Stimulated activated CD8-positive, alpha-beta memory T cell treated with anti-CD3 and anti-CD28 coated beads, Interleukin-7, amount 100 ng/mL, for 48 hours (primary cell): ENCODE measurements around the gene ATP8B1.
A peak's percentile ranks its signal among the peaks of the same experiment; 100 is the strongest.
"Not testable (repeated sequence)": the region's sequence is repeated elsewhere in the genome, so short reads cannot be mapped to it uniquely, and the experiment has no call there.

Source experiments
- DNase-seq, 2 donors: peaks; one replicate each; pipeline ENCODE4 v3.0.0-alpha.2; 2020; ENCODE audit warnings: low read depth in 1 of 2; ENCODE audit errors: extremely low read depth in 1 of 2

Gene ATP8B1

GRCh38 chr18:57803103-57803969 is at the start of gene ATP8B1:
Gene ATP8B1, minus strand, starts transcription at chr18:57803315. Its CDS starts 71,508 bp downstream, at chr18:57731807.
- DNase-seq, result no peak

- DNase-seq, result no peak
Measured at GRCh38 chr18:57850063-57850462, 46.9 kb upstream of the ATP8B1 start.

GRCh38 chr18:57848374-57848773 is 45.3 kb upstream of the ATP8B1 start:
- not testable (repeated sequence) for DNase-seq

GRCh38 chr18:57847431-57847830 is 44.3 kb upstream of the ATP8B1 start:
- DNase-seq, result not testable (repeated sequence)

GRCh38 chr18:57846258-57846657 is 43.1 kb upstream of the ATP8B1 start:
- DNase-seq, result no peak

GRCh38 chr18:57845605-57846074 is 42.5 kb upstream of the ATP8B1 start:
- no peak for DNase-seq

GRCh38 chr18:57844319-57844718 is 41.2 kb upstream of the ATP8B1 start:
- DNase-seq, result no peak

- DNase-seq, result no peak
Measured at GRCh38 chr18:57843386-57843785, 40.3 kb upstream of the ATP8B1 start.

GRCh38 chr18:57841568-57841967 is 38.5 kb upstream of the ATP8B1 start:
- DNase-seq, result no peak

- DNase-seq, result no peak
Measured at GRCh38 chr18:57839942-57840381, 36.8 kb upstream of the ATP8B1 start.

- DNase-seq, result peak; percentile 23 to 52
Measured at GRCh38 chr18:57837917-57838548, 34.9 kb upstream of the ATP8B1 start.

- no peak for DNase-seq
Measured at GRCh38 chr18:57836557-57836956, 33.4 kb upstream of the ATP8B1 start.

- no peak for DNase-seq
Measured at GRCh38 chr18:57835904-57836303, 32.8 kb upstream of the ATP8B1 start.

GRCh38 chr18:57834616-57835015 is 31.5 kb upstream of the ATP8B1 start:
- no peak for DNase-seq

GRCh38 chr18:57833441-57834101 is 30.5 kb upstream of the ATP8B1 start:
- DNase-seq, result no peak

GRCh38 chr18:57832730-57833129 is 29.6 kb upstream of the ATP8B1 start:
- DNase-seq, result no peak

- DNase-seq, result no peak
Measured at GRCh38 chr18:57831597-57832377, 28.7 kb upstream of the ATP8B1 start.

- no peak for DNase-seq
Measured at GRCh38 chr18:57827646-57828045, 24.5 kb upstream of the ATP8B1 start.

GRCh38 chr18:57826252-57826651 is 23.1 kb upstream of the ATP8B1 start:
- DNase-seq, result no peak

GRCh38 chr18:57820583-57820982 is 17.5 kb upstream of the ATP8B1 start:
- DNase-seq, result not testable (repeated sequence)
